NCI-H345 treated with DMSO at 0.1 percent for 48 hours (cell line): ENCODE measurements around the gene RAD51.

Source experiments
- DNase-seq: peaks from one replicate; lab custom pipeline; 2025; ENCODE audit not compliant: unreplicated experiment; lab: John Stamatoyannopoulos, UW

Gene RAD51

DNA sequence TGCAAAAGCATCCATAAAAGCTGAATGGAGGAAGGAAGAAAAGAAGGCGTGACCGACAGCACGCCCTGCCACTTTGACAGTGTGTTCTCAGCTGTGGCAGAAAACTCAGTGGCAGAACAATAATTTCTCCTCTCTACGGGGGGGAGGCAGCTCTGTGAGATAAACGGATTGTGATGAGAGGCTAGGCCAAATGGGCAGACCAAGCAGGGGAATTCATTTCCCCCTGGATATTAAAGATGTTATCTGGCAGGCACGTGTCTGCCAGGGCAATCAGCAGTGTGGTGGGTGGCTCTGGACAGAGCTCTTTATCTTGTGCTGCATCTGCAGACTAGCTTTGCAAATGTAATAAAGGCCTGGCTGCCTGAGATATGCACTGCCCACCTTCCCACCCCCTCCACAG lies 62.0 kb downstream of the RAD51 start:
- DNase-seq: peak; percentile 12

DNA sequence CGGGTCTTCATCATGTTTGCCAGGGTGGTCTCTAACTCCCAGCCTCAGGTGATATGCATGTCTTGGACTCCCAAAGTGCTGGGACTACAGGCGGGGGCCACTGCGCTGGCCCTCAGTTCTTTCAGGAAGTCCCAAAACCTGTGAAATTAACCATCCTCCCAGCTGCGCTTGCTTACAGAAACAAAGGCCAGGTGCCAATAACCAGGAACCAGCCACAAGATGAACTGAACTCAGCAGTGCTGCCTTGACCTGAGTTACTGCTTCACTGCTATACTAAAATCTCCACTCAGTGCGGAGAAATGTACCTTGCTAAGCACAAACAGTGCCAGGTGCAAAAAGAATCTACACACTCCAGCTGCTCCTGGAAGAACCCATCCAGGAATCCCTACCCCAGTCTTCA lies 65.0 kb downstream of the RAD51 start:
- no peak for DNase-seq

DNA sequence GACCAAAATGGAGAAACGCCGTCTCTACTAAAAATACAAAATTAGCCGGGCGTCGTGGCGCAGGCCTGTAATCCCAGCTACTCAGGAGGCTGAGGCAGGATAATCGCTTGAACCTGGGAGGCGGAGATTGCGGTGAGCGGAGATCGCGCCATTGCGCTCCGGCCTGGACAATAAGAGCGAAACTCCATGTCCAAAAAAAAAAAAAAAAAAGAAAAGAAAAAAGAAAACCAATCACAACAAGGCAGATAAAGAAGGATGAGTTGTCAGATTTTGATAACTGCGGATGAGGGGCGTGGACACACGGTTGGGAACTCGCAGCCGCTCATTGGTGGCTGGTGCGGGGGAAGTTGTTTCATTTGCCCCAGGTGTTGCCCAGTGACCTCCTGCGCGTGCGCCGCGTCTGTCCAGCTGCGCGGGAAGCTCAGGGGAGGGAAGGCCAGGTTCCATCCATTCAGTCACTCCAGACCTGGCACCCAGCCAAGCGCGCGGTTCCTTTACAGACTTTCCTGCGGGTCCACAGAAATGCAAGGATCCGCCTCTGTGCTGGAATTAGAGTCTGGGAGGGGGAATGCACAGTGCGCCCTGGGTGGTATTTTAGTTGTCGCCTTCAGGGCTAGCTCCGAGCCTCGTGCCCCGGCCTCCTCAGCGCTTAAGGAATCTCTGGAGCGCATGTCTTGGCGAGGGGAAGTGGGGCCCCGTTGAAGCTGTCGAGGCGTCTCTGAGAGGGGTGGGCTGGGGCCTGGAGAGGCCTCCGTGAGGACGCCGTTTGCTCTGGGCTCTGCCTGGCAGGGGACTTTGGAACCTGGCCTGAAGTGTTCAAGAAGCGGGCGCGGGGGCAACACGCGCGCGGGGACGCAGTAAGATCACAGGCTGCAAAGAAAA lies 68.2 kb downstream of the RAD51 start:
- DNase-seq: peak; percentile 27

DNA sequence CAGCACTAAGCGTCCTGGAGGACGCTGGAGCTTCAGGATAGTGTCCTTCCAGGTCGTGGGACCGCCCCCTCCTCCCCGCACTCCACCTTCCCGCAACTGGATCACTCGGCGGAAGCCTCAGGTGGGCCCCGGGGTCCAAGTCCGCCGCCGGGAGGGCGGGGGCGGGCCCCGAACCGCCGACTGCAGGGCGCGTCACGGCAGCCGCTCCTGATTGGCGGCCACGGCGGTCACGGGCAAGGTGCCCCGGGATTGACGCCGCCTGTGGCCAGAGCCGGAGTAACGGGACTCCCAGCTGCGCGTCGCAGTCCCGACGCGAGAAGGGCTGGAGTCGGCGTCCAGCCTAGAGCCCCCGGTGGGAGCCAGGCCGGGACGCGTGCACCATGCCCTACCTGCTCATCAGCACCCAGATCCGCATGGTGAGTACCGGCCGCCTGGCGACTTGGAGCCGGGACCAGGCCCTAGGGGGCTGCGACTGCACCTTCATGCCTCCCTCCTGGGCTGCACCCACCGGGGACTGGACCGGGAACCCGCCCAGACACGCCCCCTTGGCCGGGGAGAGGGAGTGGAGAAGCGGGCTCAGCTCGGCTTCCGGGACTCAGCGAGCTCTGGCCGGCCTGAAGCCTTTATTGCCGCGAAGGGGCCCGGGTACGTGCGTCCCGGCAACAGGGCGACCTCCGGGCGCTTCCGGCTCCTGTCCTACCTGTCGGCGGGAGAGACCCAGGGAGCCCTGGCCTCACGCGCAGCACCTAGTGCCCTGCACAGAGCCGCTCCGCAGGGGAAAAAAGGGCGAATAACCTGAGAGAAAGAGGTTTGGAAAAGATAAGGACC lies 69.0 kb downstream of the RAD51 start, which contains the start of gene GCHFR:
Gene GCHFR (plus strand): TSS at position 268 of the 828 bp plus-strand sequence. CDS start 113 bp downstream, at position 381.
- DNase-seq: no peak

DNA sequence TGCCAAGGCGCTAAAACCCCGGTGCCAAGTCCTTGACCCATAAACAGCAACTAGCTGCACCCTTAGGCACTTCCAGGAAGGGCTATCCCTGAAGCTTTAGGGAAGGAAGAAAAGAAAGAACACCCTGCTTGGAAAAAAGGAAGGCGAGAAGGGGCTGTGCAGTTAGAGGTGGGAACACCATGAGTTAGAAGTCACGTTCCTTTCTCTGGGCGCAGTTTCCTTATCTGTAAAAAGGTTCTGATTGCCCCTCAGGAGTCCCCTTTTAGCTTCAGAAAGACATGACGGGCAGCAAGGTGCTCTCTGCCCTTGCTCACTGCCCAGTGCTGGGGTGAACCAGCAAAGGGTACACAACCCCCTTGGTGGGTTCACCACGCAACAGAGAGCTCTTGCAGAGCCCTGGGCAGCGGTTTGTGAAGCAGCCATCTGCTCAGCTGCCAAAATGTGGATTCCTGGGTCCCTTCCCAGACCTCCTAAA lies 69.7 kb downstream of the RAD51 start:
- no peak for DNase-seq

DNA sequence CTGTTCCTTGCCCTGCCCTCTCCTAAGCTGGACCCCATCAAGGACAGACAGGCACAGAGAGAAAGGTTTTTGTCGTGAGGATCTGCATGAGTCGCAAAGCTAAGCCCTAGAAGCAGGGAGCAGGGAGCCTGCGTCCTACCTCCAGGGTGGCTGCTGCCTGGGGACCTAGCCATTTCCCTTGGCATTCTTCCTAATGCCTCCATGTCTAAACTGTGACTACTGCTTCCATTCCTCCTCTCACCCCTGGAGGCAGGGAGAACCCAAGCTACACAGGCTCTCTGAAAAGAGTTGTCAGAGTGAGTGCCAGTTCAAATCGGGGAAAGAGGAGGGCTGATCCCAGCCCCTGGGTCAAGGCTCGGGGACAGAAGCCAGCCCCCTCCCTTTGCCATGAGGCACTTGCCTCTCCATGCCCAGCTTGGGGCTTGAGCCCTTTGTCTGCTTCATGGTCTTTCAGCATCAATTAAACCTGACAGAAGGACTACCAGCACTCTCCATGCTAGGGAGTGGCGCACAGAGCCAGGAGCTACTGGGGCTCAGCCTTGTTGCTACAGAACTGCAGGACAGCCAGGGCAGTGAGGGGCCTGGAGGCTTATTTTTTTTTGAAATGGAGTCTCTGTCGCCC lies 71.3 kb downstream of the RAD51 start:
- no peak for DNase-seq

DNA sequence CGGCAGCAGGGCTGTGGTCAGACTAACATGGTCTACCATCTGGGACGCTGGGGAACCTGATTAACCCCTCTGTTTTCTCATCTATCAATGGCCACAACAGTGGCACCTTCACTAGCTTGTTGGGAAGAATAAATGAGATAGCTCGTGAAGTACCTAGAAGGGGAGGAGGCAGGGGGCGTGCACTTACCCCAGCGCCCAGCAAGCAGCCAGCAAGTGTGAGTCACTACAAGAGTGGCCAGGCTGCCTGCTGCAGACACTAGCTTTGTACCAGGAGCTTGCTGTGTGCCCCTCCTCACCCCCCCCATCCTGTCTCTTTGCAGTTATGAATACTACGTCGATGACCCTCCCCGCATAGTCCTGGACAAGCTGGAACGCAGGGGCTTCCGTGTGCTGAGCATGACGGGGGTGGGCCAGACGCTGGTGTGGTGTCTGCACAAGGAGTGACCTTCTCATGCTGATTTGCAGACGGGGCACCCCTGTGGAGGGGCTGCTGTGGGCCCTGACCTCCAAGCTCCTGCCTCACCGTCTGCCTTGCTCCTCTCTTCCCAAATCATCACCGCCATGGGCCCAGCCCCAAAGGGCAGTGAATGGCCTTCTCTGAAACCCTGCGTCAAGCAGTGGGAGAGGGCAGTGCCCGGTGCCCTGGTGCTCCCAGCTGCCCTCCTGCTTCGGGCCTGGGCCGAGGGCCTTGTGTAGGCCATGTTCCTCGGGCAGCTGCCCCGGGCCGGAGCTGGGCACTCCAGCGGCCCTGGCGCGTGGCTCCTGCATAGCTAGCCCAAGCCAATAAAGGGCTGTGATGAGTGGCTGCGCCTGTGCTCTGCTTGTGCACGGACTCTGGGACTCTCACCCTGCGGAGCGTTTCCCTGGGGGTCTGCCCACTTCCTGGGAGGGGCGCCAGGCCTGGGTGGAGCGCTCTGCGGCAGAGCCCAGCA lies 72.2 kb downstream of the RAD51 start:
- no peak for DNase-seq

DNA sequence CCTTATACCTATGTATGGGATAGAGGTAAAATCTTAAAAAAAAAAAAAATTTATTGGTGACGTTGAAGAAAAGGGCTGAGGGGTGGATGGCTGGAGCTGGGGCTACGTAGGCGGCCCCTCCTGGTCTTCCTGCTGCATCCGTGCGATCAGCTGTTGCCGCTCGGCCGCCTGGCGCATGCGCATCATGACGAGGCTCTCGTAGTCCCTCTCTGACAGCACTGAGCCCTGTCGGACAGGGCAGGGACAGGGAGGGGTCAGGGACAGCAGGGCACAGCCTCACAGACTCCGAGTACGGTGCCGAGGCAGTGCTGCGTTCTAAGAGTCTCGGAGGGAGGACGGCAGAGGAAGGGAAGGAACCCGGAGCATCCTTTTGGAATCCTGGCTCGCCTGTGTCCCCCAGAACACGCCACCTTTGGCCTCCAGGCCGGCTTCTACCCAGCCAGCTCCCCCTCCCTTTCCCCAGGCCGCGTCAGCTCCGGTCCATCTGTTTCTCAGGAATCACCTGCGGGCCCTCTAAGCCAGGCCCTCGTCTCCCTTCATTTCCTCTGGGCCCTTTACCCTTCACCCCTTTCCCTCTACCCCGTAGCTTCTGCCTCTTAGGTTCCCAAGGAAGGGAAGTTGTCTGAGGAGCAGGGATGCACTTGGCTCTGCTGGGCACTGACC lies 73.0 kb downstream of the RAD51 start:
- no peak for DNase-seq

DNA sequence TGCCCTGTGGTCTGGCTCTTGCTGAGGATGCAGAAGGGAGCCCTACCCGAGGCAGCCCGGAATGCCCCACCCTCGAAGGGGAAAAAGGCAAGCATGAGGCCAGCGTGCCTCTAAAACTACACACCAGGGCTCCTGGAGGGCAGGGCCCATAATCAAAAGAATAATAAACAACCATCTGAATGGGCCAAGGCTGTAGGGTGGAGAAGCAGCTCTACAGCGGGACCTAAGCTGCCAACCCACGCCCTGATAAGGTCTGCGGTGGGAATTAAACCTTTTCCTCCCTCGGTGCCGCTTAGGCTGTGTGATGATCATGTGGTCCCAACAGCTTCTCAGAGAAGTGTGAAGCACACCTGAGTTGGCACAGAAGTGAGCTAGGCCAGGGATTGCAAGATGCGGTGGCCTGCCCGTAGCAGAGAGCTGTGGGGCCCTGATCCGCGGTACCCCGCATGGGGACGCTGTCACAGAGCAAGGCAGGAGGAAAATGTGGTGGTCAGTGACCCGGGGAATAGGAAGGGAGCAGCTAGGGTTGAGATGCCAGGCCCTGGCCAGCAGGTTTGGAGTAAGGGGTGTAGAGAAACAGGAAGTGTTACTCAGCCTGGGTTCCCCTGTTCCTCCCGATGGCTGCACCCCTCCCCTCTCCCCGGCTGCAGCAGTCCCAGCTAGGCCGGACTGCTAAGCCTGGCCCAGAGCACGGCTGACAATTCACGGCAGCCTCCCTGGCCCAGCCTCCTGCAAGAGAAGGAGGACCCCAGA lies 73.7 kb downstream of the RAD51 start:
- no peak for DNase-seq

DNA sequence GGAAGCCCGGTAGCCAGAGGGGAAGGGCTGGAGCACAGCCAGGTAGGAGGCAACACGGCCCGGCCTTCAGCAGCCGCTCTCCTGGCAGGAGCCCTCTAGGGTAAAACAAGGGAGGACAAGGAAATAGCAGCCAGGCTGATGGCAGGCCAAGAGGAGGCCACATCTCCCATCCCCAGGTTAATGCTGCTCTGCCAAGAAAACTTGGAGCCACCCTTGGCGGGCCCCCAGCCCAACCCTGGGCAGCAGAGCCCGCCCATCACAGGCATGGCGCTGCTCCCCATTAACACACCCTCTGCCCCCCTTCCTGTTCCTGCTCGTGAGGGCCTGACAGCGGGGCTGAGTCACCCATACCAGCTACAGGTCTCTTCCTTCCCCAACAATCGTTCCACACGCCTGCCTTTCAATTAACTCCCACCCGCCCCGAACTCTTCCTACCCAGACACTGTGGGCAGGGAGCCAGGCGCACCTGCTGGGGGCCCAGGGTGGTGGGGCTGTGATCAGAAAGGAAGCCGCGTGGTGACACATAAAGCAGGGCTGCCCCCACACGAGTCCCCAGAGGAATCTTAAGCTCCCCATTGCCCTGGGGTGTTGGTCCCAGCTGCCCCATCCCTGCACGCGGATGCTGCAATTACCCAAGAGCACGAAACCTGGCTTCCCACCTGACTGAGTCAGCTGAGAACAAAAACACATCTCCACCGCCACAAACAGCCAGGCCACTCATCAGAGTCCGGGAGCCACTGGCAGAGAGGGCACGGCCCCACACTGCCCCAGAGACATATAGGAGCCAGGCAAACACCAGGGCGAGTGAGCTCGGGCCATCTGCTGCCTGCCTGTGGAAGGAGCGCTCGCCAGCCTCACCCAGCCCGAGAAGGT lies 74.5 kb downstream of the RAD51 start, which contains the start of gene C15orf62:
Gene C15orf62 (plus strand): TSS at position 707 of the 873 bp plus-strand sequence. CDS start 516 bp downstream, outside the sequence.
- peak; percentile 69 for DNase-seq

DNA sequence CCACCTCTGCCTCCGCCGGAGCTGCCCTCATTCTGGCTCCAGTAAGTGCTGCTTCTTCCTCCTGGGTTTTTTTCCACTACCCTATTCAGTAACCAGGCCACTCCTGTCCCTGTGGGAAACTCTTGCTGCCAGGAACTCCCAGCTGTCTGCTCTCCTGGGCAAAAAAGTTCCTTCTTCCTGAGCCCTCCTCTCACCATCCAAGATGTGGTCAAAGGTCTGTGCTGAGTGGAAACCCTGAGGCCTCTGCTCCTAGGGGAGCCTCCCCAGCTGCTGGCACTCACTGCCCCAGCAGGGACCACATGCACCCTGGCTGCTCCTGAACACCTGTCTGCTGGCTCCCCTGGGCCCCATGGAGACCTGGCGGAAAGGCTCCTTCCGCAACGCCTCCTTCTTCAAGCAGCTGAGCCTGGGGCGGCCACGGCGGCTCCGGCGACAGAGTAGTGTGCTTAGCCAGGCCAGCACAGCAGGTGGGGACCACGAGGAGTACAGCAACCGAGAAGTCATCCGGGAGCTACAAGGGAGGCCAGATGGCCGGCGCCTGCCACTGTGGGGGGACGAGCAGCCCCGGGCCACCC lies 75.3 kb downstream of the RAD51 start:
- DNase-seq: no peak

DNA sequence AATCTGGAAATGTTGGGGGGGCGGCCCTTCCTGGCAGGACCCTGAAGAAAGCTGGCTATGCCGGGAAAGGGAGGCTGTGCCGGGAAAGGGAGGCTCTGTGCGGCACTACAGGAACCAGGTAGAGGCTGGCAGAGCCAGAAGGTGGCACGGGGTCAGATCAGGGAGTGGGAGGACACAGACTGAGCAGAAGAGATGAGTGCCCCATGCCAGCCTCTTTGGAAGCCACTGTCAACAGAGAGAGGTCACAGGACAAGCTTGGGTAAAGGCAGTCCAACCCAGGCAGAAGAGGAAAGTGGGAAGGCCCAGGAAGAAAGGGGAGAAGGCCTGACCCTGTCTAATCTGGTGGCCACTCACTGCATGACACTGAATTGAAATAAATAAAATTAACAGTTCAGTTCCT lies 76.3 kb downstream of the RAD51 start:
- no peak for DNase-seq

DNA sequence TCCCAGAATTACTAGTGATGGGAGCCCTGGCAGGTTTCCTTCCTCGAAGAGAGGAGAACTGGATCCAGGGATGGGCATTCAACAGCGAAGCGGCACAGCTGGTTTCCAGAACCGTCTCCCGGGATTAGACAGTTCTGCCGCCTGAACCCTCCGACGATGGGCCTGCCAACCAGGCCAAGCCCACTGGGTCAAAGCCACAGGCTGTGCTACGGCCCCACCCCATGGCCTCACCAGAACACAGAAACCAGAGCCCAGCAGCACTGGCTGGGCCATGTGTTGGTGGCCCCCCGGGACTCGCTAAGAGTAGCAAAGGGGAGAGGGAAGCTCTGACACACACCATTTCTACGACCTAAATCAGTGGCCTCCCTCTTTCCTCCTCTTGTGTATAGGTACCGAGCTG lies 77.0 kb downstream of the RAD51 start:
- DNase-seq: no peak

DNA sequence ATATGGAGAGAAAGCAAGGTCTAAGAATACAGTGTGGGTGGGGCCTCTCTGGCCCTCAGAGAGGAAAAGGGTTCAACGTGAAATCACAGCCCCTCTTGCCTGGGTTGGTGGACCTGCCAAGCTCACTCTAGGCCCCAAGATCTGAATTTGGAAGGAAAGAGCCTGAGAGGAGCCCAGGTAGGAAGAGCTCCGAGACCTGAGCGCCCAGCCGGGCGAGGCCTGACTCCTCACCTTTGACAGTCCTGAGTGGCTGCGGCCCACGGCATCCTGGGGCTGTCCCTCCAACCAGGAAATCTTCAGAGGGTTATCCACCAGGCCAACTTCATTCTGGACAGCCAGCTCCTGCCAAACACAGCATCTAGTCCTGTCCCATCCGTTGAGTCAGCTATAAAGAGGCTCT lies 78.5 kb downstream of the RAD51 start:
- no peak for DNase-seq

DNA sequence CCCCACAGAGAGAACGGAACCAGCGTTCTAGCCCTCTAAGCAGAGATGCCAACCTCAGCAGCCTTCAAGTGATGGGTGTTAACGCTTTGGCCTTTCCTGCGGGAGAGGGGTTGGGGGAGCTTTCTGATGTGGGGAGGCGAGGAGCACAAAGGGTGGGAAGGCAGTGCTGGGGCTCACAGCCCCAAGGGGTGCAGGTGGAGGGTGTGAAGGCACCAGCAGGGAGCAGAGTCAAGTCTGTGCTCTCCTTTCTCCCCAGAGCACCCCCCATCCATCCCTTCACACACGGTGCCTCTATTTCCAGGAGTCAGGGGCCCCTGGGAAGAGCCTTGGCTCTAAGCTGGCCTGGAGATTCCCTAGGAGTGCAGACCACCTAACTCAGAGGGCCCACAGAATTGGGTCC lies 78.9 kb downstream of the RAD51 start:
- no peak for DNase-seq

DNA sequence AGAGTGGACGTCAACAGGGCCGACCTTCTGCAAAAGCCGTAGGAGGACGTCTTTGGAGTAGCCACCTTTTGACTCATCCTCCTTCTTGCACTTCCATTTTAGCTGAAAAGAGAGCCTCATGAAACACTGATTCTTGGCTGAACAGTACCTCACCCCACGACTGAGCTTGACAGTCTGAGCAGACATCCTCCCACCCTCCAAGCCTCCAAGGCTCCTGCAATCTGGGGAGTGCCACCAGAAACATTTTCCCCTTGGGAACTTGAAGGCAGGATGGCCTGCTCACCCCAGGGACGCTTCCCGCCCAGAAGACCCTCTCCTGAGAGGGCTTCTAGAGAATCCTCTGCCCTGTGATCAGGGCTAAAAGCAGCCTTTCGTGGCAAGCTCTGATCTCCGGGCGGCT lies 80.0 kb downstream of the RAD51 start:
- DNase-seq: no peak

DNA sequence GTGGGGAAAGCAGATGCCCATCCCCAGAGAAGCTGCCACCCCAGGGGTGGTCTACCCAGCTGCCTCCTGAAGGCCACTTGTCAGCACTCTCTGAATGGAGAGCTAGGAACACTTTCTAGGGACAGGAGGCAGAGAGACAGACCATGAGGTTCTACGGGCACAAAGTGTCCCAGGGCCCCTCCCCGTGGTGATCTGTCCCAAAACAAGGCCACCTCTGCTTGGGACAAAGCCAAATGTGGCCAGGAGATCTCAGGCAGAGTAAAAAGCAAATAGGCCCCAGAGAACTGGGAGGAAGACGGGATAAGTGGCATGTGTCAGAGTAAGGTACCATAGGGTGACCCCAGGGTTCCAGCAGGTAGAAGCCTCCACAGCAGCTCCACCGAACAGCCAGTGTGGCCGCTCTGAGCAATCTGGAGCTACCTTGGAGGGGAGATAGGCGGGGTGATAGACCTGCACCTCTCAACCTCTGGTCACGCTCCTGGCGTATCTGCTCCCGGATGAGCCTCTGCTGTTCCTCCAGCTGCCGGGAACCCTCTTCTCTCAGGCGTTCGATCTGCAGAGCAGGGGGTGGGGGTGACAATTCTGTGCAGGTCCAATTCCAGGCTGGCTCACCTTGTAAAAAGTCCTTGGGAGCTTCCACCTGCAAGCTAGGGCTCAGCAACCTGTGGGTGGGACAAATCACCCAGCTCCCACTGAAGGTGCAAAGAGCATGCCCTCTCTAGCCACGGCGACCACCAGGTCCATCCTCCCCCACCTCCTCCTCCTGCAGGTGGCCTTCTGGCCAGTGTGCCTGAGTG lies 81.0 kb downstream of the RAD51 start:
- DNase-seq: no peak
